IMR-90 (cell line): ENCODE measurements around the gene PDZD8. TPM values are rescaled to one million over a fixed set of nuclear protein-coding genes. Genes with fewer than 3 reads are reported as not detected.

Experiments
- ATAC-seq: fragments of 200-7000 bp; cut with Tn5 transposase; 2 replicates; pipeline ENCODE4 v1.9.1; 2020; ENCODE audit warnings: low read depth, mild to moderate bottlenecking, moderate library complexity
- BruUV-seq: library from RNA; stranded (reverse); fragments of 400-500 nt; replicated peaks from 2 replicates; lab custom pipeline; 2021; lab: Mats Ljungman, UMichigan
- CTCF ChIA-PET: fragments of 300-600 bp; formaldehyde crosslinking; extraction: SDS; loops from one replicate; lab custom pipeline; 2021; ENCODE audit warnings: antibody characterized with exemption; lab: Yijun Ruan, JAX
- POLR2A ChIA-PET: fragments of 300-600 bp; sonication (Branson Sonifier 250); formaldehyde crosslinking; loops from one replicate; lab custom pipeline; 2022; ENCODE audit warnings: antibody characterized with exemption; ENCODE audit not compliant: unreplicated experiment; lab: Charles Lee
- DNase-seq: peaks from one replicate; pipeline ENCODE4 v3.0.0; 2013
- H2AFZ ChIP-seq: replicated peaks from 2 replicates; pipeline ENCODE3; 2013; ENCODE audit warnings: low read length, mild to moderate bottlenecking; ENCODE audit not compliant: poor library complexity
- H2AK5ac ChIP-seq: 2 replicates; pipeline ENCODE4 v1.6.1; 2013; ENCODE audit warnings: low read depth, low read length, inconsistent platforms
- H2AK9ac ChIP-seq: replicated peaks from 2 replicates; pipeline ENCODE3; 2013; ENCODE audit warnings: mild to moderate bottlenecking, low read depth, low read length, moderate library complexity; ENCODE audit not compliant: poor library complexity
- H2BK120ac ChIP-seq: 2 replicates; pipeline ENCODE4 v1.6.1; 2013; ENCODE audit warnings: low read depth, low read length, inconsistent platforms
- H2BK15ac ChIP-seq: 3 replicates; pipeline ENCODE4 v1.6.1; 2013; ENCODE audit warnings: low read depth, low read length, inconsistent platforms
- H2BK20ac ChIP-seq: 2 replicates; pipeline ENCODE4 v1.6.1; 2013; ENCODE audit warnings: low read depth, mild to moderate bottlenecking, inconsistent platforms, low read length, moderate library complexity
- H2BK5ac ChIP-seq: 2 replicates; pipeline ENCODE4 v1.6.1; 2013; ENCODE audit warnings: mild to moderate bottlenecking, low read depth, low read length, inconsistent platforms; ENCODE audit not compliant: poor library complexity, severe bottlenecking
- H3K14ac ChIP-seq: replicated peaks from 2 replicates; pipeline ENCODE4 v1.6.1; 2013; ENCODE audit warnings: low read depth, low read length, inconsistent platforms
- H3K18ac ChIP-seq: 2 replicates; pipeline ENCODE4 v1.6.1; 2013; ENCODE audit warnings: low read depth, low read length, control low read depth
- H3K23ac ChIP-seq: 2 replicates; pipeline ENCODE4 v1.6.1; 2013; ENCODE audit warnings: low read depth, low read length, inconsistent platforms
- H3K27ac ChIP-seq: 2 replicates; pipeline ENCODE4 v1.5.1; 2013; ENCODE audit warnings: mild to moderate bottlenecking, control low read depth, low read length; ENCODE audit not compliant: insufficient read depth
- H3K27me3 ChIP-seq: 2 replicates; pipeline ENCODE4 v1.6.1; 2013; ENCODE audit warnings: low read length; ENCODE audit not compliant: control insufficient read depth, insufficient read depth
- H3K36me3 ChIP-seq: 2 replicates; pipeline ENCODE4 v1.6.1; 2013; ENCODE audit warnings: low read length, mixed read lengths; ENCODE audit not compliant: control insufficient read depth, insufficient read depth
- H3K4ac ChIP-seq: 2 replicates; pipeline ENCODE4 v1.6.1; 2013; ENCODE audit warnings: low read depth, low read length, inconsistent platforms
- H3K4me1 ChIP-seq: 2 replicates; pipeline ENCODE4 v1.6.1; 2013; ENCODE audit warnings: low read length, mixed read lengths; ENCODE audit not compliant: control insufficient read depth, insufficient read depth
- H3K4me2 ChIP-seq: 2 replicates; pipeline ENCODE4 v1.6.1; 2013; ENCODE audit warnings: low read depth, mild to moderate bottlenecking, control low read depth, low read length, moderate library complexity
- H3K4me3 ChIP-seq: 2 replicates; pipeline ENCODE4 v1.5.1; 2013; ENCODE audit warnings: low read depth, mild to moderate bottlenecking, control low read depth, low read length, moderate library complexity; ENCODE audit not compliant: insufficient read depth
- H3K56ac ChIP-seq: 2 replicates; pipeline ENCODE4 v1.6.1; 2013; ENCODE audit warnings: low read length, inconsistent platforms; ENCODE audit not compliant: insufficient read depth; ENCODE audit errors: extremely low read depth
- H3K79me1 ChIP-seq, 2 experiments: 2 replicates each; pipeline ENCODE4 v1.6.1; 2013; ENCODE audit warnings: low read length in 2 of 2, inconsistent platforms in 1 of 2, low read depth in 1 of 2
- H3K9ac ChIP-seq: 2 replicates; pipeline ENCODE4 v1.6.1; 2013; ENCODE audit warnings: low read depth, low read length, control low read depth
- H3K9me1 ChIP-seq: 2 replicates; pipeline ENCODE4 v1.6.1; 2013; ENCODE audit warnings: low read length, inconsistent platforms; ENCODE audit not compliant: insufficient read depth
- H3K9me3 ChIP-seq: 2 replicates; pipeline ENCODE4 v1.6.1; 2013; ENCODE audit warnings: low read length; ENCODE audit not compliant: control insufficient read depth, insufficient read depth
- H4K20me1 ChIP-seq: 2 replicates; pipeline ENCODE4 v1.6.1; 2013; ENCODE audit warnings: low read length, inconsistent platforms; ENCODE audit not compliant: insufficient read depth
- H4K5ac ChIP-seq: 2 replicates; pipeline ENCODE4 v1.6.1; 2013; ENCODE audit warnings: mild to moderate bottlenecking, low read depth, low read length, control low read depth
- H4K8ac ChIP-seq, 2 experiments: 2 replicates each; pipeline ENCODE4 v1.6.1; 2013; ENCODE audit warnings: low read depth in 2 of 2, low read length in 2 of 2, control low read depth in 1 of 2, inconsistent platforms in 1 of 2
- H4K91ac ChIP-seq: 2 replicates; pipeline ENCODE4 v1.6.1; 2013; ENCODE audit warnings: low read depth, low read length, inconsistent platforms; ENCODE audit not compliant: insufficient read depth
- FOS ChIP-seq: fragments of 150-350 bp; IDR thresholded peaks from 2 replicates; pipeline ENCODE4 v1.6.1; 2016; ENCODE audit warnings: low read depth, low read length
- MAFK ChIP-seq: IDR thresholded peaks from 2 replicates; pipeline ENCODE4 v1.6.1; 2012; ENCODE audit warnings: low read depth, low read length, improper control_type of control experiment
- MXI1 ChIP-seq: IDR thresholded peaks from 2 replicates; pipeline ENCODE4 v1.6.1; 2012; ENCODE audit warnings: low read depth, mild to moderate bottlenecking, low read length, moderate library complexity, borderline replicate concordance
- NFE2L2 ChIP-seq: fragments of 150-350 bp; IDR thresholded peaks from 2 replicates; pipeline ENCODE4 v1.6.1; 2016; ENCODE audit warnings: low read depth, mild to moderate bottlenecking, low read length
- POLR2A ChIP-seq: IDR thresholded peaks from 2 replicates; pipeline ENCODE4 v1.6.1; 2012; ENCODE audit warnings: mild to moderate bottlenecking, low read depth, low read length
- RAD21 ChIP-seq: IDR thresholded peaks from 2 replicates; pipeline ENCODE4 v1.6.1; 2012; ENCODE audit warnings: low read length, improper control_type of control experiment
- RCOR1 ChIP-seq: IDR thresholded peaks from 2 replicates; pipeline ENCODE4 v1.6.1; 2012; ENCODE audit warnings: mild to moderate bottlenecking, low read length, improper control_type of control experiment; ENCODE audit not compliant: insufficient replicate concordance
- RFX5 ChIP-seq: IDR thresholded peaks from 2 replicates; pipeline ENCODE4 v1.8.0; 2012; ENCODE audit warnings: low read depth, mild to moderate bottlenecking, low read length, moderate library complexity
- USF2 ChIP-seq: fragments of 150-350 bp; IDR thresholded peaks from 2 replicates; pipeline ENCODE4 v1.6.1; 2017; ENCODE audit warnings: mild to moderate bottlenecking, antibody characterized with exemption, low read length, low read depth
- WGBS, 2 experiments: methylation state at CpG; one replicate each; pipeline versions ENCODE4 v1.1.5 to v1.1.7; 2013; ENCODE audit warnings: missing lambda C conversion rate in 2 of 2; ENCODE audit not compliant: insufficient read length in 1 of 2; ENCODE audit errors: extremely low coverage in 2 of 2; 5-methylcytosine and 5-hydroxymethylcytosine counted together
- dilution Hi-C: fragments of 300-500 bp; cut with HindIII; formaldehyde crosslinking; loops from one replicate; pipeline ENCODE4 v1.14.3; 2018; ENCODE audit warnings: low sequenced_read_pairs; ENCODE audit not compliant: unreplicated experiment
- in situ Hi-C: fragments of 300-500 bp; cut with MboI; formaldehyde crosslinking; loops from 3 replicates; pipeline ENCODE4 v1.14.3; 2019; ENCODE audit warnings: low sequenced_read_pairs, inconsistent platforms, mixed read lengths
- intact Hi-C: fragments of 100-400 bp; cut with micrococcal nuclease; formaldehyde crosslinking; loops from 2 replicates; pipeline ENCODE4 v1.10.0; 2022
- polyA plus RNA-seq, 3 experiments: library from polyadenylated mRNA; depleted of rRNA; stranded (reverse); fragments of >200 nt; gene quantifications; 2 replicates each; pipeline ENCODE4 v1.2.3, GENCODE V29; 2012; ENCODE audit warnings: low replicate concordance in 1 of 3
- total RNA-seq: library from RNA; depleted of rRNA; stranded (reverse); fragments of >200 nt; gene quantifications from 2 replicates; pipeline ENCODE4 v1.2.3, GENCODE V29; 2012
- TF ChIP-seq, protein P1 (sequence below): conservative IDR thresholded peaks from 2 replicates; pipeline ENCODE4 v1.5.1; 2012; ENCODE audit warnings: mild to moderate bottlenecking, low read depth, low read length, improper control_type of control experiment

Gene PDZD8
- total and polyA plus RNA-seq, 2 of the 4 experiments (the other 2 are of a cell fraction), result 11.3 to 20.4 TPM

- H3K36me3 ChIP-seq, result no peaks in the 10 kb centered on the region
- H3K14ac ChIP-seq, result no peak overlapping the region
- intact Hi-C loops (no loop called here), dilution Hi-C loops (no loop called here), in situ Hi-C loops (no loop called here)
- ChIA-PET POLR2A (no interaction called here), CTCF (no interaction called here)
- TF ChIP-seq FOS (no peak), POLR2A (no peak), RFX5 (no peak), RAD21 (no peak), RCOR1 (no peak), USF2 (no peak), NFE2L2 (no peak), MXI1 (no peak), MAFK (no peak)
- TF ChIP-seq, protein P1, sequence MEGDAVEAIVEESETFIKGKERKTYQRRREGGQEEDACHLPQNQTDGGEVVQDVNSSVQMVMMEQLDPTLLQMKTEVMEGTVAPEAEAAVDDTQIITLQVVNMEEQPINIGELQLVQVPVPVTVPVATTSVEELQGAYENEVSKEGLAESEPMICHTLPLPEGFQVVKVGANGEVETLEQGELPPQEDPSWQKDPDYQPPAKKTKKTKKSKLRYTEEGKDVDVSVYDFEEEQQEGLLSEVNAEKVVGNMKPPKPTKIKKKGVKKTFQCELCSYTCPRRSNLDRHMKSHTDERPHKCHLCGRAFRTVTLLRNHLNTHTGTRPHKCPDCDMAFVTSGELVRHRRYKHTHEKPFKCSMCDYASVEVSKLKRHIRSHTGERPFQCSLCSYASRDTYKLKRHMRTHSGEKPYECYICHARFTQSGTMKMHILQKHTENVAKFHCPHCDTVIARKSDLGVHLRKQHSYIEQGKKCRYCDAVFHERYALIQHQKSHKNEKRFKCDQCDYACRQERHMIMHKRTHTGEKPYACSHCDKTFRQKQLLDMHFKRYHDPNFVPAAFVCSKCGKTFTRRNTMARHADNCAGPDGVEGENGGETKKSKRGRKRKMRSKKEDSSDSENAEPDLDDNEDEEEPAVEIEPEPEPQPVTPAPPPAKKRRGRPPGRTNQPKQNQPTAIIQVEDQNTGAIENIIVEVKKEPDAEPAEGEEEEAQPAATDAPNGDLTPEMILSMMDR, result no peak
- no peak overlapping the region for H2BK20ac ChIP-seq
- no peak overlapping the region for H2AFZ ChIP-seq
- H3K4ac ChIP-seq, result no peak overlapping the region
- ATAC-seq, result no peak
- no peak overlapping the region for H4K5ac ChIP-seq
- H4K20me1 ChIP-seq, result no peaks in the 10 kb centered on the region
- H3K18ac ChIP-seq, result no peak overlapping the region
- H2BK15ac ChIP-seq, result no peak overlapping the region
- no peak overlapping the region for H3K4me2 ChIP-seq
- no peaks in the 10 kb centered on the region for H3K4me1 ChIP-seq
- no peaks in the 10 kb centered on the region for H3K79me1 ChIP-seq
- H3K4me3 ChIP-seq, result no peak overlapping the region
- no peaks in the 10 kb centered on the region; the same call in 1 of the 2 replicates for H3K27me3 ChIP-seq
- H3K23ac ChIP-seq, result no peak overlapping the region
- no peak overlapping the region for H3K9ac ChIP-seq
- no peaks in the 10 kb centered on the region for H3K9me3 ChIP-seq
- no peak overlapping the region for H2BK5ac ChIP-seq
- H4K8ac ChIP-seq, result no peak overlapping the region
- no peak overlapping the region for H4K91ac ChIP-seq
- H3K27ac ChIP-seq, result no peak overlapping the region
- BruUV-seq, result no TSS peak
- no peaks in the 10 kb centered on the region for H3K9me1 ChIP-seq
- H3K56ac ChIP-seq, result no peak overlapping the region
- DNase-seq, result no peak
- no peak overlapping the region for H2AK5ac ChIP-seq
- WGBS, 2 experiments, result 67% methylated on average over 1 of the region's 5 CpGs; no CpG with 5 or more reads in 1 of the 2 experiments
- no peak overlapping the region for H2AK9ac ChIP-seq
- no peak overlapping the region for H2BK120ac ChIP-seq
Measured at GRCh38 chr10:117412469-117413010, 37.3 kb upstream of the PDZD8 start.
